ENCODE data around the gene NLRP5.
A peak's percentile ranks its signal among the peaks of the same experiment; 100 is the strongest.
"Not testable (repeated sequence)": the region's sequence is repeated elsewhere in the genome, so short reads cannot be mapped to it uniquely, and the experiment has no call there.

The NLRP5 gene

GRCh38 chr19:55986487-55986886, at the start of gene NLRP5:
NLRP5 (plus strand) TSS chr19:55986775.
- no peak for DNase-seq

- DNase-seq: no peak
These were observed 47.4 kb upstream of the NLRP5 start for GRCh38 chr19:55939206-55939605.

GRCh38 chr19:55940306-55940705, 46.3 kb upstream of the NLRP5 start:
- no peak for DNase-seq

- no peak for DNase-seq
These were observed 39.0 kb upstream of the NLRP5 start, which contains the start of gene NLRP8 for GRCh38 chr19:55947532-55947931. NLRP8 (plus strand) TSS chr19:55947832.

DNA sequence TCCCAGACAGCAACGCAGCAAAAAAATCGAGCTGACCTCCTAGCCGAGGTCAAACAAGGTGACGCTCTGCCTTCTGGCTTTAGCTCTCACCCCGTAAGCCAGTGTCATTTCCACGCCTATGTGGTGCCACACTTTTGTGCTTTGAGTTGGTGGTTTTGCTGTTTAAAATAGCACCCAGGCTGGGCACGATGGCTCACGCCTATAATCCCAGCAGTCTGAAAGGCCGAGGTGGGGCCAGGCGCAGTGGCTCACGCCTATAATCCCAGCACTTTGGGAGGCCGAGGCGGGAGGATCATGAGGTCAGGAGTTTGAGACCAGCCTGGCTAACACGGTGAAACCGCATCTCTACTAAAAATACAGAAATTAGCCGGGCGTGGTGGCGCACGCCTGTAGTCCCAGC, 36.0 kb upstream of the NLRP5 start:
- DNase-seq: not testable (repeated sequence)

DNA sequence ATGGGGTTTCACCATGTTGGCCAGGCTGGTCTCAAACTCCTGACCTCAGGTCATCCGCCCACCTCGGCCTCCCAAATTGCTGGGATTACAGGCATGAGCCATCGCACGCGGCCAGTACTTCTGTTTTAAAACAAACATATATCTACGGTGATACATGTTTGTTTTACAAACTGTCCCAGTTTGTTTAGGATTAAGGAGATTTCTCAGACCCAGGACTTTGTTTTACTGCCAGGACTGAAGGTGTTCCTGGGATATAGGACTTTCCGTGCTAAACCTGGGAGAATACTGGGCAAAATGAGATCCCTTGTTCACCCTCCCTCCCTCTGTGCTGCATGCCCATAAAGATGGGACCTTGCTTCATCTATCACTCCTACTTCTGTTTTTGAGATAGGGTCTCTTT, 30.1 kb upstream of the NLRP5 start:
- DNase-seq: no peak

GRCh38 chr19:55958356-55958755, 28.2 kb upstream of the NLRP5 start:
- DNase-seq: no peak

- no peak for DNase-seq
These were observed 26.4 kb upstream of the NLRP5 start for GRCh38 chr19:55959996-55960675.

- no peak for DNase-seq
These were observed 24.4 kb upstream of the NLRP5 start for GRCh38 chr19:55962186-55962585.

DNA sequence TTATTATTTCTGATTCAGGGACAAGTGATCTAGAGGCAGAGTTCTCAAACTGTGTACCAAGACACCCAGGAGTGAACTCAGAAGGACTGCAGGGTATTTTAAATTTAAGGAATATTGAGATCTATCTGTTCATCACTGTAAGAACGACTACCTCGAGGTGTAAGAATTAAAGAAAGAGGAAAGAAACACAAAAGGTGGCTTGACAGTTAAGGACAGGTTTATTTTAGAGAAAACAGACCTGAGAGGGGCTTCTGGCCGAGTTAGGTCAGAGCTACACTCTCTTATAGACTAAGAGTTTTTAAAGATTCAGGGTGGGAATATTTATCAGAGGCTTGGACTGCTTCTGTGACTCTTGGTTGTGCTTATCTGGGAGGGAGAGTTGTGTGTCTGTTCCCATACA, 12.6 kb upstream of the NLRP5 start:
- DNase-seq: no peak

GRCh38 chr19:55980415-55980814, 6.2 kb upstream of the NLRP5 start:
- DNase-seq: no peak

- DNase-seq: no peak
These were observed 1.3 kb upstream of the NLRP5 start for GRCh38 chr19:55985254-55985653.

GRCh38 chr19:55990831-55991230, 4.3 kb downstream of the NLRP5 start:
- DNase-seq: no peak

- no peak for DNase-seq
These were observed 6.9 kb downstream of the NLRP5 start for GRCh38 chr19:55993492-55993891.

DNA sequence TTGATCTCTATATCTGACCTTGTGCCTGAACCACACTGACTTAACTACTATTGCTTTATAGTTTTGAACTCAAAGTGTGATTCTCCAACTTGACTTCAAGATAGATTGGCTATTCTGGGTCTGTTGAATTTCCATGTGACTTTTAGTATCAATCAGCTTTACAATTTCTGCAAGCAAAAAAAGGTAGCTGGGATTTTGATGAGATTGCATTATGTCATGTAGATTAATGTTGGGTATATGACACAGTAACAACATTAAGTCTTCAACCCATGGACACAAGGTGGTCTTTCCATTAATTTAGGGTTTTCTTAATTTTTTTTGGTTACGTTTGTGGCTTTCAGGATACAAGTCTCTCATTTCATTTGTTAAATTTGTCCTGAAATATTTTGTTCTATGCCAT, 28.2 kb downstream of the NLRP5 start:
- no peak for DNase-seq

GRCh38 chr19:56015756-56016155, 29.2 kb downstream of the NLRP5 start:
- DNase-seq: no peak

DNA sequence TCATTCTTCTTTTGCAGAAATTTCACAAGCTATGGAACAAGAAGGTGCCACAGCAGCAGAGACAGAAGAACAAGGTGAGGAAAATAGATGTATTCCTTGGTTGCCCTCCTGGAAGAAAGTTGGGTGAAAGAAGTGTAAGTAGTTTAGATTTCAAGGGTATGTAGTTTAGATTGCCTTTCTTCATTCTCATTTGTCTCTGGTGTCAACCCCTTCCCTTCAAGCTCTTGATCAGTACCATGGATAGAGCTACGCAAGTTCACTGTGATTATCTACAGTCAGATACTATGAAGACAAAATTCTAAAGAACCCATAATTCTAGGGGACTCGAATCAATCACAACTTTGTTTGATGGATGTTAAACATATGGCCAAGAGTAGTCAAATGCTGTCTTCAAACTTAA, 32.8 kb downstream of the NLRP5 start:
- DNase-seq: not testable (repeated sequence)

DNA sequence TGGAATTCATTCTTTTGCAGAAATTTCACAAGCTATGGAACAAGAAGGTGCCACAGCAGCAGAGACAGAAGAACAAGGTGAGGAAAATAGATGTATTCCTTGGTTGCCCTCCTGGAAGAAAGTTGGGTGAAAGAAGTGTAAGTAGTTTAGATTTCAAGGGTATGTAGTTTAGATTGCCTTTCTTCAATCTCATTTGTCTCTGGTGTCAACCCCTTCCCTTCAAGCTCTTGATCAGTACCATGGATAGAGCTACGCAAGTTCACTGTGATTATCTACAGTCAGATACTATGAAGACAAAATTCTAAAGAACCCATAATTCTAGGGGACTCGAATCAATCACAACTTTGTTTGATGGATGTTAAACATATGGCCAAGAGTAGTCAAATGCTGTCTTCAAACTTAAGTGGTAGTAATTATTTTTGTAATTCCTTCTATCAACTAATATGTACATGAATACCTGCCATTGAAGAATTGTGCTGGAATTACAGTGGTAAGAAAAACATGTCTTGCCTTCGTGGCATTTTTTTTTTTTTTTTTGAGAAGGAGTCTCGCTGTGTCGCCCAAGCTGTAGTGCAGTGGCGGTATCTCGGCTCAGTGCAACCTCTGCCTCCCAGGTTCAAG, 33.9 kb downstream of the NLRP5 start:
- not testable (repeated sequence) for DNase-seq

GRCh38 chr19:56026769-56027168, 40.2 kb downstream of the NLRP5 start:
- no peak for DNase-seq

DNA sequence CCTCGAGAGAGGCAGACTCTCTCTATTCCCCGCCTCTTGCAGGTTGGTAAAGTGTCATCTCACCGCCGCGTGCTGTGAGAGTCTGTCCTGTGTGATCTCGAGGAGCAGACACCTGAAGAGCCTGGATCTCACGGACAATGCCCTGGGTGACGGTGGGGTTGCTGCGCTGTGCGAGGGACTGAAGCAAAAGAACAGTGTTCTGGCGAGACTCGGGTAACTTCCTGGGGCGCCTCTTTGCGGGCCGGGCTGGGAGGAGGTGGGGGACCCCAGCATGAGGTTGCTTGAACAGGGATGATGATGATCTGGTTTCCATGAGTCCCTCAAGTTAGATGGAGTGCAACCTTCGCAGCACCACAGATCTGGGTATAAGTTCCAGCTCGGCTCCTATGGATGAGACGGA, 67.0 kb downstream of the NLRP5 start:
- no peak for DNase-seq

- DNase-seq: peak; percentile 76
These were observed 79.8 kb downstream of the NLRP5 start for GRCh38 chr19:56066152-56067023.

DNA sequence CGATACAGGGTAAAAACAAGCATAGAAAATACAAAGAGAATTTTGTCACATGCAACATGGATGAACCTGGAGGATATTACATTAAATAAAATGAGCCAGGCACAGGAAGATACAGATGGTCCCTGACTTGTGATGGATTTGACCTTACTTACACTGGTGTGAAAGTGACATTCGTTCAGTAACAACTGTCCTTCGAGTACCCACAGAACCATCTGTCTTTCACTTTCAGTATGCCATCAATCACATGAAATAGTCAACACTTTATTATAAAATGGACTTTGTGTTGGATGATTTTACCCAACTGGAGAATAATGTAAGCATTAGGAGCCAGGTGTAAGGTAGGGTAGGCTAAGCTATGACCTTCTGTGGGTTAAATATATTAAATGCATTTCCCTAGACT, 83.1 kb downstream of the NLRP5 start:
- no peak for DNase-seq

DNA sequence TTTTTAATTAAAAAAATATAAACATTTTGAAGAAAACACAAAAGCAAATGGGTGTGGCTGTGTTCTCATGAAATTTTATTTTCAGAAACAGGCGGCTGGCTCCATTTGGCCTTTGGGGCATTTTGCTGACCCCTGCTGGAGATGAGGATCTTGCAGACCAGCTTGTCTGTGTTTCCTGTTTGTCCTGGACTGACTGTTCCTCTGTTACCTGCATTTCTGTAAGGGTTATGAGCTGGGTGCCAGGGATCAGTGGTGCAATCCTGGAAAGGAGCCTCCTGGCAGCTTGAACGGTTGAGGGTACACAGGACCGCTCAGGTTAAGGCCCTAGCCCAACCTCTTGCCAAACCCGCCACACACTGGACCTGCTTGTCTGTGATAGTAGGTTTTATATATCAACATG, 84.6 kb downstream of the NLRP5 start:
- no peak for DNase-seq

- peak; percentile 52 for DNase-seq
These were observed 89.9 kb downstream of the NLRP5 start for GRCh38 chr19:56076498-56076897.
